HFFc6 (cell line): Measurements from ENCODE around the gene IL1RAP. TPM values are rescaled to one million over a fixed set of nuclear protein-coding genes. Genes with fewer than 3 reads are reported as not detected.

Experiments
- DNase-seq: peaks from one replicate; pipeline ENCODE4 v3.0.0-alpha.2; 2018
- H3K27ac Mint-ChIP-seq: 2 replicates; pipeline ENCODE4 v1.8.0; 2020; ENCODE audit warnings: mild to moderate bottlenecking, mixed read lengths
- H3K27me3 Mint-ChIP-seq: 2 replicates; pipeline ENCODE4 v1.8.0; 2021; ENCODE audit warnings: mild to moderate bottlenecking, moderate library complexity, mixed read lengths; ENCODE audit not compliant: insufficient read depth
- H3K36me3 Mint-ChIP-seq: 2 replicates; pipeline ENCODE4 v1.8.0; 2021; ENCODE audit warnings: low read depth, mixed read lengths
- H3K4me1 Mint-ChIP-seq: 2 replicates; pipeline ENCODE4 v1.8.0; 2020; ENCODE audit warnings: low read depth, mixed read lengths
- H3K4me3 Mint-ChIP-seq: 2 replicates; pipeline ENCODE4 v1.8.0; 2020; ENCODE audit warnings: mild to moderate bottlenecking, moderate library complexity, mixed read lengths
- H3K9me3 Mint-ChIP-seq: 2 replicates; pipeline ENCODE4 v1.8.0; 2020; ENCODE audit warnings: mild to moderate bottlenecking, mixed read lengths
- CTCF ChIP-seq: fragments of 200-600 bp; sonication (generic); IDR thresholded peaks from 2 replicates; pipeline ENCODE4 v1.5.0; 2021; ENCODE audit warnings: antibody characterized with exemption, mild to moderate bottlenecking
- total RNA-seq, 6 experiments: library from RNA; stranded (reverse); fragmentation: NEBNext Ultra II Directional; extraction: Animal tissue kit (Norgen Biotek cat#: 25700); gene quantifications; 2 replicates in 1 of 6; 3 replicates in 5 of 6; pipeline ENCODE4 v1.2.3, GENCODE V29; 2021

The IL1RAP gene
- total RNA-seq, 6 experiments from 2014 or later, result 3.4 to 6.7 (median 5.3) TPM

DNA sequence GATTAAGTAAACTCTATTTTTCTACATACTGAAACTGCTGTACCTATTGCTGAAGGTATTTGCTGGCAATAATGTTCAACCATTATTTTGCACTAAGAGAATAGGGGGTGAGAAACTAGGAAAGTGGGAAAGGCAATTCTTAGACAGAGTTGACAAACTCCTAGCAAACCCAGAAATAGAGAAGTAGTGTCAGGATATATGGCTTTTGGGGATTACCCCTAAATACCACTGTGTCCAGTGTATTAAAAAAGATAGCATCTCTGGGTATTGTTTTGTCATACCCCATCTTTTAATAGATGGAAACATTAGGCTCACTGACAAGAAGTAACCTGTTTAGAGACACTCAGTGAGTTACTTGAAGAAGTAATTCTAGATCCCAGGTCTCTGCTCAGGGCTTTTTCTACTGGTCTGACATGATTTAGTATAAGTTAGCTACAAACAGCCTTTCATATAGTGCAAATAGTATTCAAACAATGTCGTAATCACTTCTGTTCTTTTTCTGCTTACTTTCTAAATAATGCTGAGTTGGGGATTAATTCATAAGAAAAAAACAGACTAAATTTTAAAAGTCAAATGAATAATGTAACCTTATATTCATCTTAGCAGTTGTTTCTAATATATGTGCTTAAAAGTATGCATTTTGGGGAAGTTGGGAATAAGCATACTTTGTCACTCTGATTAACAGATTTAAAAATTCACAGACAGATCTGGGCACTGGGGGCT lies 107.2 kb downstream of the IL1RAP start:
- Mint-ChIP-seq H3K36me3 (no peaks in the 10 kb centered on the region), H3K9me3 (no peaks in the 10 kb centered on the region), H3K27me3 (no peaks in the 10 kb centered on the region), H3K4me3 (no peak overlapping the region), H3K27ac (no peak overlapping the region), H3K4me1 (peaks cover 11% of the 10 kb centered on the region)
- no peak for TF ChIP-seq CTCF
- no peak for DNase-seq

GRCh38 chr3:190621927-190622326 lies 108.0 kb downstream of the IL1RAP start:
- Mint-ChIP-seq H3K4me3 (no peak overlapping the region), H3K36me3 (no peaks in the 10 kb centered on the region), H3K9me3 (no peaks in the 10 kb centered on the region), H3K27ac (no peak overlapping the region), H3K27me3 (no peaks in the 10 kb centered on the region), H3K4me1 (peaks cover 11% of the 10 kb centered on the region)
- no peak for DNase-seq
- no peak for TF ChIP-seq CTCF

DNA sequence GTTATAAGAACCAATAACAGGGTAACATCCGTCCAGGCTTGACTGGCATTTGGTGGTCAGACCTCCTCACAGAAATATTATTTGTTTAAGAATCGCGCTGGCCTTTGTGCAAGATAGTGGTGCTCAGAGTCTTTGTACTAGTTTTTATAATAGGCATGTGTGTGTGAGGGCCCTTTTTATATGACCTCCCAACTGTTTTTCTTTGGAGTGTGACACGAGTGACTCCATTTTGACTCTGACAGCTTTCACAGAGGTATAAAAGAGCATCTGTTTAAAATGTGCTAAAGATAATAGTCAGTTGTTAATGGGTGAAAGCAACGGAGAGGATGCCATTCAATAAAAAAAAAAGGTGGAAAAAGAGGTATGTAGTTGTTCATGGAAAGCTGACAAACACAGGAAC lies 110.4 kb downstream of the IL1RAP start:
- Mint-ChIP-seq H3K27me3 (no peaks in the 10 kb centered on the region), H3K4me1 (no peaks in the 10 kb centered on the region), H3K27ac (no peak overlapping the region), H3K4me3 (no peak overlapping the region), H3K36me3 (no peaks in the 10 kb centered on the region), H3K9me3 (no peaks in the 10 kb centered on the region)
- no peak for TF ChIP-seq CTCF
- DNase-seq, result no peak

DNA sequence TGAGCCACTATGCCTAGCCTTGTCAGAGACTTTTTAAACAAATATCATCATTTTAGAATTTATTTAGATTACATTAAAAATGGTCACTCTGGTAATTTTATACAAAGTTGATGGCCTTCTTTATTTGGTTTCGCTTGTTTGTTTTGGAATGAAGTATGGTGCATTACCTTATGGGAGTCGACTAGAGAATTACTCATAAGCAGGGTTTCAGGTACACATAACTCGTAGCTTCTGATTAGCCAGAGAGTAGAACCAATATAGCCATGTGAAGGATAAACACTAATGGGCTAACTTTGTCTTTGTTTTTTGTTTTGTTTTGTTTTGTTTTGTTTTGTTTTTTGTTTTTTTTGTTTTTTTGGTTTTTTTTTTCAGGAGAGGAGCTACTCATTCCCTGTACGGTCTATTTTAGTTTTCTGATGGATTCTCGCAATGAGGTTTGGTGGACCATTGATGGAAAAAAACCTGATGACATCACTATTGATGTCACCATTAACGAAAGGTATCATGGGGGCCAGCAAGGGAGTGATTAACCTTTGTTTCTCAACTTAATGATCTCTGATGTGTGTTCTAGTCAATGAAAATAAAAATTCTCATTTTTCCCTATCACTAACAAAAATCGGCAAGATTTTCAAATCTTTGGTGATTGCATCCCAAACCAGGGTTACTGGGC lies 113.2 kb downstream of the IL1RAP start:
- no peak overlapping the region for H3K27ac Mint-ChIP-seq
- H3K4me3 Mint-ChIP-seq, result no peak overlapping the region
- H3K36me3 Mint-ChIP-seq, result no peaks in the 10 kb centered on the region
- no peaks in the 10 kb centered on the region for H3K4me1 Mint-ChIP-seq
- no peak for TF ChIP-seq CTCF
- H3K27me3 Mint-ChIP-seq, result no peaks in the 10 kb centered on the region
- no peaks in the 10 kb centered on the region for H3K9me3 Mint-ChIP-seq
- DNase-seq, result no peak

DNA sequence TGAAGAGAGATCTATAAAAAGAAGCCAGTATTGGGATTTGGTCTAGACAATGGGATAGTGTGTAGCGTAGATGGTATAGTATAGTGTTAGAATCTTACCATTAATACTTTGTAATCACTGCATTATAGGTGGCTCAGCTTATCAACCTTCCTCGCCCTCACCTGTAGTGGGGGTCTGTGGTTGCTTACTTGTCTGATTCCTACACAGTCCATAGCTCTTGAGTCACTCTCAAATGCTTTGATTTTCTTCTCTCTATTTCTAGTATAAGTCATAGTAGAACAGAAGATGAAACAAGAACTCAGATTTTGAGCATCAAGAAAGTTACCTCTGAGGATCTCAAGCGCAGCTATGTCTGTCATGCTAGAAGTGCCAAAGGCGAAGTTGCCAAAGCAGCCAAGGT lies 115.2 kb downstream of the IL1RAP start:
- H3K27me3 Mint-ChIP-seq, result no peaks in the 10 kb centered on the region
- no peak for DNase-seq
- H3K4me1 Mint-ChIP-seq, result 0 out of 2 replicates have a peak, but pooled peaks cover 1% of the 10 kb centered on the region
- no peak for TF ChIP-seq CTCF
- H3K4me3 Mint-ChIP-seq, result no peak overlapping the region
- H3K36me3 Mint-ChIP-seq, result no peaks in the 10 kb centered on the region
- no peak overlapping the region for H3K27ac Mint-ChIP-seq
- H3K9me3 Mint-ChIP-seq, result no peaks in the 10 kb centered on the region
